NCI-H2171 treated with DMSO at 0.1 percent for 48 hours (cell line): ENCODE measurements around the gene KRTCAP2.

ENCODE experiments used
- DNase-seq: peaks from one replicate; lab custom pipeline; 2025; lab: John Stamatoyannopoulos, UW

KRTCAP2 gene

GRCh38 chr1:155133799-155134281 lies 39.3 kb downstream of the KRTCAP2 start:
- no peak for DNase-seq

DNA sequence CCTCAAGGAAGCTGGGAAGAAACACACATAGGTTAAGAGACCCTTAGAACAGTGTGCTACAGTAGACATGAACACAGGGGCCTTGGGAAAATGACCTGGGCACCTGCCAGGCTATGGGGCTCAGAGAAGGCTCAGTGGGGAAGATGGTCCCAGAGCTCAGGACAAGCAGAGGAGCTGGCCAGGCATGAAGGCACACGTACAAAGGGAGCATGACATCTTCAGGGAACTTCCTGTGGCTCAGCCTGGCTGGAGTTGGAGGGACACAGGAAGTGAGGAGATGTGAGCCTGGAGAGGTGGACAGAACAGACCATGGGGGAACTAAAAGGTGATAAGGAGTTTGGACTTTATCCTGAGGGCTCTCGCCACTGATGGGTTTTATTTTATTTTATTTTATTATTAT lies 41.2 kb downstream of the KRTCAP2 start:
- DNase-seq: no peak

DNA sequence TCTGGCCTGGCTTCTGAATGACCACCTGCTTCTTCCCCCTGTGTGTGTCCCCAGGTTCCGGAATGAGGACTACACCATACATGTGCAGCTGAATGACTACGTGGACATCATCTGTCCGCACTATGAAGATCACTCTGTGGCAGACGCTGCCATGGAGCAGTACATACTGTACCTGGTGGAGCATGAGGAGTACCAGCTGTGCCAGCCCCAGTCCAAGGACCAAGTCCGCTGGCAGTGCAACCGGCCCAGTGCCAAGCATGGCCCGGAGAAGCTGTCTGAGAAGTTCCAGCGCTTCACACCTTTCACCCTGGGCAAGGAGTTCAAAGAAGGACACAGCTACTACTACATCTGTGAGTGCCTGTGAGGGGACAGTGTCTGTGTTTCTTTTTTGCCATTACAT lies 41.8 kb downstream of the KRTCAP2 start:
- DNase-seq: no peak

DNA sequence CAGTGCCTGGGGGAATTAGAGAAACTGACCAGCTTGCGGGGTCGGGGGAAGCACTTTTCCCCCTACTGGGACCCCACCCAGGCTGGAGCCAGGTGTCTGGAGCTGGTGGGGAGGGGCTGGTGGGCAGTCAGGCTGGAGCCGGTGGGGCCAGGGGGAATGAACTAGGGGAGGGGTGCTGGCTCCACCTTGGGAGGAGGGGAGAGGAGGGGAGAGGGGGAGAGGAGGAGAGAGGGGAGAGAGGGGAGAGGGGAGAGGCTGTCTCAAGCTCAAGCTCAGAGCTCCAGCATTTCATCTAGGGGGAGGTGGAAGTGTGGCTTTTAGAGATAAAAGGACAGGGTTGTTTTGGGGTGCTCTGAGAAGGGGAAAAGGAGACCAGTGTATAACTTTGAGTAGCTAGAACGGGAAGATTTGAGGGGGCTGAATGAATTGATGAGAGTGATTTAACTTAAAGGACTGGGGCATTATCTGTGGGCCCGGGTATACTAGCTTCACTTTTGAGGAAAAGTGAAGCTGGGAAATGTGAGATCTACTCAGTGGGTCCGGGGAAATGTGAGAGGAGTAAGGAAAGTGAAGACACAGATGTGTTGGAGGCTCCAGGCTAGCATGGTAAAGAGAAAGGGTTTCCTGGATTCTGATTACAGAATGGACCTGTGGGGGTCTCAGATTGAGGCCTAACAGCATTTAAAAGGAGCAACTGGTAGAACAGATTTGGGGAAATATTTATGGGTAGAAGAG lies 42.7 kb downstream of the KRTCAP2 start:
- DNase-seq: no peak

GRCh38 chr1:155128755-155129473 lies 44.2 kb downstream of the KRTCAP2 start:
- no peak for DNase-seq

GRCh38 chr1:155127967-155128754 lies 44.9 kb downstream of the KRTCAP2 start:
- DNase-seq: no peak

DNA sequence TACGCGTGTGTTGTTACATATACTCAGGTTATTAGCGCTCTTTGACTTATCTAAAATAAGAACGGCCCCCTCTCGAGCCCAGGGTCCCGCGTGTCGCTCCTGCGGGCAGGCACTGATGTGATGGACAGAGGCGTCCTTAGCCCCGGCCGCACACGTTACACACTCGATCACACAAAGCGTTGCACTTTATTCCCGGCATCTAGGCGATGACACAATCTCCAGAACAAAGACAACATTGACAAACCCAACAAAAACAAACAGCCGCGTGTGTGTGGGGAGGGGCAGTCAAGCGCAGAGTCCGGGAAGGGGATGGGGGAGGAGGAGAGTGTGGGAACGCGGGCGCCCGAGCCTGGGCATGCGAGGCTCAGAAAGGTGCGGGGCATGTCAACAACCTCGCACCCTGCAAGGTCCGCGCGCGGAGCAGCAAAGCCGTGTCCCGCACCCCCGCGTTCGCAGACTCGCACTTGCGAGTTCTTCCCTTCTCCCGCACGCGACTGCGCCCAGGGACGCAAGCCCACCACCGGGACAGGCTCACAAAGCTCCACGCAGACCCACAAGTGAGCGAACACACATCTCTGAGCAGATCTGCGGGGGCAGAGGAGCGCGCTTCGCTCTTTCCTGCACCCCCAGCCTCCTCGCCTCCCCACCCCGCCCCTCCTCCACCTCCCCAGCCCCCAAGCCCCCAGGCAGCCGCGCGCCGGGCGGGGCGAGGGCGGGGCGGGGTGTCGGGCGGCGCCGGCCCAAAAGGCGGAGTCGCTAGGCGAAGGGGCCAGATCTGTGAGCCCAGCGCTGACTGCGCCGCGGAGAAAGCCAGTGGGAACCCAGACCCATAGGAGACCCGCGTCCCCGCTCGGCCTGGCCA lies 45.8 kb downstream of the KRTCAP2 start, which contains the start of gene EFNA1:
Gene EFNA1 (plus strand): TSS at position 772 of the 862 bp plus-strand sequence. CDS start 102 bp downstream, outside the sequence.
- peak; percentile 54 for DNase-seq

DNA sequence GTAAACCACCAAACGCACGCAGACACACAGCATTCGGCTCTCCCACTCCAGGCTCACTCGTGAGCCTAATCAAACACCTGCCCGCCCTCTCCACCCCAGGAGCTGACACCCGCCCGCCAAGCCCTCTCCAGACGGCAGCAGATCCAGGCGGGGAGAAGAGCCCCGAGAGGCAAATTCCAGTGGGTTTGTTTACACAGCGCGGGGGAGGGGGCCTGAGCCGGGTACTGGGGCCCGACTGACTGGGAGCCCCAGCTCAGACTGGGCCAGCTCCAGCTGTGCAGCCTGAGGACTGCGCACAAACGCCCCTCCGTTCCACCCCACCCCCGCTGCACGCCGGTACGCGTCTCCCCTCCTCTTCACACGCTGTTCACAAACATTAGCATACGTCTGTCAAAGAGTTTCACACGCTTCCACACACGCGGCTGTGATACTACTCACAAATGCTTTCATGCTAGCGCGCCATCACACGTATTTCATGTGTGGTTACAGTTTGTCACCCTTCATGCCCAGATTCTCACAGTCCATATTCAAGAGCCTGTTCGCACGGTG lies 46.5 kb downstream of the KRTCAP2 start:
- peak; percentile 81 for DNase-seq

DNA sequence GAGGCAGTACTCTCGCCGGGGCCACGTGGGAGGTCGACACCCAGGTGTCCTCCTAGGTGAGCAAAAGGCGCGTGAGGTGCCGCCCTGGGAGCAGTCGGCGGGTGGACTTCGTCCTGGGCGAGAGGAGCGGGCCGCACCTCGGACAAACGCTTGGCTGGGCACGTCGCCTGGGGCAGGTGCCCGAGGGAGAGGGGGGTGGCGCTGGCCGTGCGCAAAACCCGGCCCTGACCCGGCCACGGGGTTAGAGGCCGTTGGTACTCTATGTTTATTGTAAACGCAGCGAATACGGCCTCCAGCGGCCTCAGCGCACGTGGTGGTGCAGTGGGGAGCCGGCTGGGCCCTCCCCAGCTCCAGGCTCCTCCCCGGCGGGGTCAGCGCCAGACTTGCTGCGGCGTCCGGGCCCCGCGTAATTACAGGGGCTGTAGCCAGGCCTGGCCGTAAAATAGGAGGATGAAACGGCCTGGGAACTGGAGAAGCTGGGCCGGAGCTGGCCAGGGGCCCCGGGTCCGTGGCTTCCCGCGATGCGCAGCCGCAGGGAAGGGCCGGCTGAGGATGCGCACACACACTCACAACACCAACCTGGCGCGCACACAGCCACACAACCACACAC lies 47.1 kb downstream of the KRTCAP2 start:
- no peak for DNase-seq

DNA sequence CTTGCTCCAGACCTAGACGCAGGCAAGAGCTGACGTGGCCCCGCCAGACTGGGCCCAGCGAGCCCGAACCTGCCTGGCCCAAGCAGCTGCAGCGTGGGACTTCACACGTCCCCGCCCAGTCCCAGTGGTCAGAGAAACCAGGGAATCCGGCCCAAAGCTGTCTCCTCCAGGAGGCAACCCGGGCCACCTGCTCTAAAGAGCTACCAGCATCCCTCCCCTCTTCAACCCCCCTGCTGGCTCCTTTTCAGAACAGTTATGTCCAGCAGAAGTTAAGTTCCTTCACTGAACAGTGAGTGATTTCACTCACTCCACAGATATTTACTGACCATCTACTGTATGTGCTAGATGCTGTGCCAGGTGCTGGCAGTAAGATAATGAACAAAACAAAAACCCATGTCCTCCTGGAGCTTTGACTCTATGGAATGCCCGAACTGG lies 47.6 kb downstream of the KRTCAP2 start:
- no peak for DNase-seq

- DNase-seq: no peak
Observed at GRCh38 chr1:155124503-155125463, 48.3 kb downstream of the KRTCAP2 start.

DNA sequence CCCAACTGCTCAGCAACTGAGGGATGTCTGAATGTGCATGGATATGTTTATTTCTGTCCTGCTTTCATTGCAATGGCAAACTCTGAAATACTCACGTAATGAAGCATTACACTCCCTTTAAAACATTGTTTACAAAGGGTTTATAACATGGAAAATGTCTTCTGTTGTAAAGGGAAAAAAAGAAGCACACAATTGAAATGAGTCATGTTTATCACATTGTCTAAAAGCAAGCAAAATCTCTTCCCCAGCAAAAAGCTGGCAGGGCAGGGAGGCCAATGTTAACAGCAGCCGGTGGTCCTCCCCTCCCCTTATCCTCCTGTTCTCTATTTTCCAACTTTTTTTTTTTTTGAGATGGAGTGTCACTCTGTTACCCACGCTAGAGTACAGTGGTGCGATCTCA lies 49.3 kb downstream of the KRTCAP2 start:
- DNase-seq: no peak

GRCh38 chr1:155122308-155122707 lies 50.8 kb downstream of the KRTCAP2 start:
- DNase-seq: no peak

DNA sequence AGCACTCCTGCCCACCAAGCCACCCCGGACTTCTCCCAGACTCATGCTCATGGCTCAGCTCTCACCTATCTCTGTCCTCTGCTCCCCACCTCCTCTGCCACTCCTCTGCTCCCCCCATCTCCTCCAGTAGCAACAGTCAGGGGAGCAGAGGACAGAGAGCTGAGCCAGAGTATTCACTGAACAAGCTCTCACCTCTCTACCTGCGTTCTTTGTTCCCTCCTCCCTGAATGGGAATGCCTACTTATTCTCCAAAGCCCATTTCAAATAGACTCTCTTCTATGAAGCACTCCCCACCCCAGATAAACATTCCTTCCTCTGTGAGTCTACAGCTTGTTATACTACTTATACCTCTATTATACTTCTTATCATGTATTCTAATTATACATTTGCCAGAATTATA lies 51.9 kb downstream of the KRTCAP2 start:
- DNase-seq: no peak

- DNase-seq: no peak
Observed at GRCh38 chr1:155120253-155120652, 52.9 kb downstream of the KRTCAP2 start.
